Measurements from ENCODE around the gene CIB4.

The CIB4 gene

GRCh38 chr2:26577442-26578112 is 63.6 kb downstream of the CIB4 start:
- no CpG with 5 or more reads among the region's 24 CpGs for WGBS (ENCODE audit: extremely low coverage, insufficient coverage, low lambda C conversion rate)
- peak; percentile 75 for DNase-seq

GRCh38 chr2:26576565-26577441 is 64.4 kb downstream of the CIB4 start:
- Histone ChIP-seq H3K27ac (ENCODE audit: low read depth, low read length) (no peak overlapping the region), H2AK5ac (ENCODE audit: low read length) (no peak overlapping the region), H3K4me3 (ENCODE audit: low read length) (no peak overlapping the region), H3K27me3 (ENCODE audit: insufficient read depth, low read length, poor library complexity) (no peaks in the 10 kb centered on the region), H3K36me3 (ENCODE audit: control insufficient read depth, insufficient read depth, low read length) (no peaks in the 10 kb centered on the region), H4K5ac (ENCODE audit: low read length) (no peak overlapping the region), H4K8ac (ENCODE audit: low read depth, low read length) (no peak overlapping the region), H2BK15ac (replicated peaks; ENCODE audit: low read depth) (no peak overlapping the region), H3K79me1 (ENCODE audit: low read length) (no peaks in the 10 kb centered on the region), H3K23ac (ENCODE audit: low read length) (no peak overlapping the region), H3K9ac (ENCODE audit: low read length) (no peak overlapping the region), H2BK5ac (ENCODE audit: low read length) (no peak overlapping the region), H3K56ac (ENCODE audit: low read length) (no peak overlapping the region), H3K18ac (ENCODE audit: low read length) (no peak overlapping the region), H2BK120ac (ENCODE audit: low read depth, low read length) (no peak overlapping the region), H3K79me2 (ENCODE audit: control insufficient read depth, insufficient read depth, low read length) (no peaks in the 10 kb centered on the region), H3K4me1 (ENCODE audit: control insufficient read depth, low read depth, low read length) (no peaks in the 10 kb centered on the region), H3K4me2 (ENCODE audit: low read length) (no peak overlapping the region), H3K4ac (ENCODE audit: low read depth, low read length) (no peak overlapping the region)
- WGBS (ENCODE audit: extremely low coverage, insufficient coverage, low lambda C conversion rate), result no CpG with 5 or more reads among the region's 17 CpGs
- DNase-seq, result no peak

More at GRCh38 chr2:26577442-26578112, 63.6 kb downstream of the CIB4 start:
- H3K79me1 ChIP-seq (ENCODE audit: low read length), result no peaks in the 10 kb centered on the region
- H3K4me2 ChIP-seq (ENCODE audit: low read length), result no peak overlapping the region
- no peak overlapping the region for H2BK120ac ChIP-seq (ENCODE audit: low read depth, low read length)
- no peak overlapping the region for H3K56ac ChIP-seq (ENCODE audit: low read length)
- no peak overlapping the region for H3K18ac ChIP-seq (ENCODE audit: low read length)
- no peaks in the 10 kb centered on the region for H3K4me1 ChIP-seq (ENCODE audit: control insufficient read depth, low read depth, low read length)
- no peaks in the 10 kb centered on the region for H3K36me3 ChIP-seq (ENCODE audit: control insufficient read depth, insufficient read depth, low read length)
- H3K4me3 ChIP-seq (ENCODE audit: low read length), result no peak overlapping the region
- H3K4ac ChIP-seq (ENCODE audit: low read depth, low read length), result no peak overlapping the region
- no peak overlapping the region for H4K5ac ChIP-seq (ENCODE audit: low read length)
- H2BK15ac ChIP-seq (replicated peaks; ENCODE audit: low read depth), result no peak overlapping the region
- H3K27me3 ChIP-seq (ENCODE audit: insufficient read depth, low read length, poor library complexity), result no peaks in the 10 kb centered on the region
- H3K79me2 ChIP-seq (ENCODE audit: control insufficient read depth, insufficient read depth, low read length), result no peaks in the 10 kb centered on the region
- no peak overlapping the region for H3K9ac ChIP-seq (ENCODE audit: low read length)
- H4K8ac ChIP-seq (ENCODE audit: low read depth, low read length), result no peak overlapping the region
- no peak overlapping the region for H3K23ac ChIP-seq (ENCODE audit: low read length)
- H2AK5ac ChIP-seq (ENCODE audit: low read length), result no peak overlapping the region
- no peak overlapping the region for H3K27ac ChIP-seq (ENCODE audit: low read depth, low read length)
- no peak overlapping the region for H2BK5ac ChIP-seq (ENCODE audit: low read length)

GRCh38 chr2:26575836-26576564 is 65.2 kb downstream of the CIB4 start:
- H3K79me2 ChIP-seq (ENCODE audit: control insufficient read depth, insufficient read depth, low read length), result no peaks in the 10 kb centered on the region

GRCh38 chr2:26574900-26575560 is 66.1 kb downstream of the CIB4 start:
- Histone ChIP-seq H3K79me2 (ENCODE audit: control insufficient read depth, insufficient read depth, low read length) (no peaks in the 10 kb centered on the region), H4K8ac (ENCODE audit: low read depth, low read length) (no peak overlapping the region), H2BK120ac (ENCODE audit: low read depth, low read length) (no peak overlapping the region), H3K9ac (ENCODE audit: low read length) (no peak overlapping the region), H3K79me1 (ENCODE audit: low read length) (no peaks in the 10 kb centered on the region), H3K27me3 (ENCODE audit: insufficient read depth, low read length, poor library complexity) (no peaks in the 10 kb centered on the region), H3K18ac (ENCODE audit: low read length) (no peak overlapping the region), H3K23ac (ENCODE audit: low read length) (no peak overlapping the region), H3K56ac (ENCODE audit: low read length) (no peak overlapping the region), H2BK15ac (replicated peaks; ENCODE audit: low read depth) (no peak overlapping the region), H3K4me2 (ENCODE audit: low read length) (no peak overlapping the region), H2BK5ac (ENCODE audit: low read length) (no peak overlapping the region), H3K4me3 (ENCODE audit: low read length) (no peak overlapping the region), H3K4me1 (ENCODE audit: control insufficient read depth, low read depth, low read length) (no peaks in the 10 kb centered on the region), H4K5ac (ENCODE audit: low read length) (no peak overlapping the region), H2AK5ac (ENCODE audit: low read length) (no peak overlapping the region), H3K36me3 (ENCODE audit: control insufficient read depth, insufficient read depth, low read length) (no peaks in the 10 kb centered on the region), H3K27ac (ENCODE audit: low read depth, low read length) (no peak overlapping the region), H3K4ac (ENCODE audit: low read depth, low read length) (no peak overlapping the region)
- no peak for DNase-seq
- WGBS (ENCODE audit: extremely low coverage, insufficient coverage, low lambda C conversion rate), result no CpG with 5 or more reads among the region's 17 CpGs

More at GRCh38 chr2:26575836-26576564, 65.2 kb downstream of the CIB4 start:
- Histone ChIP-seq H2BK5ac (ENCODE audit: low read length) (no peak overlapping the region), H4K5ac (ENCODE audit: low read length) (no peak overlapping the region), H3K23ac (ENCODE audit: low read length) (no peak overlapping the region), H3K36me3 (ENCODE audit: control insufficient read depth, insufficient read depth, low read length) (no peaks in the 10 kb centered on the region), H3K27me3 (ENCODE audit: insufficient read depth, low read length, poor library complexity) (no peaks in the 10 kb centered on the region), H3K4me1 (ENCODE audit: control insufficient read depth, low read depth, low read length) (no peaks in the 10 kb centered on the region), H2AK5ac (ENCODE audit: low read length) (no peak overlapping the region), H3K4me2 (ENCODE audit: low read length) (no peak overlapping the region), H3K27ac (ENCODE audit: low read depth, low read length) (no peak overlapping the region), H3K56ac (ENCODE audit: low read length) (no peak overlapping the region), H2BK15ac (replicated peaks; ENCODE audit: low read depth) (no peak overlapping the region), H3K4me3 (ENCODE audit: low read length) (no peak overlapping the region), H2BK120ac (ENCODE audit: low read depth, low read length) (no peak overlapping the region), H4K8ac (ENCODE audit: low read depth, low read length) (no peak overlapping the region), H3K9ac (ENCODE audit: low read length) (no peak overlapping the region), H3K18ac (ENCODE audit: low read length) (no peak overlapping the region), H3K4ac (ENCODE audit: low read depth, low read length) (no peak overlapping the region), H3K79me1 (ENCODE audit: low read length) (no peaks in the 10 kb centered on the region)
- WGBS (ENCODE audit: extremely low coverage, insufficient coverage, low lambda C conversion rate), result no CpG with 5 or more reads among the region's 17 CpGs
- no peak for DNase-seq

- Histone ChIP-seq H2BK5ac (ENCODE audit: low read length) (no peak overlapping the region), H3K4me2 (ENCODE audit: low read length) (no peak overlapping the region), H3K4me1 (ENCODE audit: control insufficient read depth, low read depth, low read length) (no peaks in the 10 kb centered on the region), H3K23ac (ENCODE audit: low read length) (no peak overlapping the region), H3K4ac (ENCODE audit: low read depth, low read length) (no peak overlapping the region), H3K27ac (ENCODE audit: low read depth, low read length) (no peak overlapping the region), H3K56ac (ENCODE audit: low read length) (no peak overlapping the region), H2BK15ac (replicated peaks; ENCODE audit: low read depth) (no peak overlapping the region), H3K36me3 (ENCODE audit: control insufficient read depth, insufficient read depth, low read length) (no peaks in the 10 kb centered on the region), H3K27me3 (ENCODE audit: insufficient read depth, low read length, poor library complexity) (no peaks in the 10 kb centered on the region), H4K8ac (ENCODE audit: low read depth, low read length) (no peak overlapping the region), H3K18ac (ENCODE audit: low read length) (no peak overlapping the region), H3K9ac (ENCODE audit: low read length) (no peak overlapping the region), H3K79me1 (ENCODE audit: low read length) (no peaks in the 10 kb centered on the region), H3K79me2 (ENCODE audit: control insufficient read depth, insufficient read depth, low read length) (no peaks in the 10 kb centered on the region), H2AK5ac (ENCODE audit: low read length) (no peak overlapping the region), H3K4me3 (ENCODE audit: low read length) (no peak overlapping the region), H4K5ac (ENCODE audit: low read length) (no peak overlapping the region), H2BK120ac (ENCODE audit: low read depth, low read length) (no peak overlapping the region)
- WGBS (ENCODE audit: extremely low coverage, insufficient coverage, low lambda C conversion rate), result no CpG with 5 or more reads among the region's 15 CpGs
- DNase-seq, result no peak
Measured at GRCh38 chr2:26574066-26574899, 66.9 kb downstream of the CIB4 start.

Data from mesendoderm (in vitro differentiated cells).